Calu3 (cell line): ENCODE measurements around the gene PLAU. TPM values are rescaled to one million over a fixed set of nuclear protein-coding genes. Genes with fewer than 3 reads are reported as not detected.

Source experiments
- BruUV-seq: library from RNA; stranded (reverse); fragments of 400-500 nt; replicated peaks from 2 replicates; lab custom pipeline; 2021; lab: Mats Ljungman, UMichigan
- CTCF ChIA-PET: fragments of 300-600 bp; sonication (Branson Sonifier 250); formaldehyde crosslinking; loops from one replicate; lab custom pipeline; 2022; ENCODE audit warnings: antibody characterized with exemption; lab: Charles Lee
- DNase-seq: peaks from one replicate; pipeline ENCODE4 v3.0.0; 2022
- H3K27ac Mint-ChIP-seq: one replicate; pipeline ENCODE4 v1.8.0; 2022; ENCODE audit warnings: mixed read lengths; ENCODE audit not compliant: unreplicated experiment
- H3K27me3 Mint-ChIP-seq: one replicate; pipeline ENCODE4 v1.8.0; 2022; ENCODE audit warnings: mixed read lengths; ENCODE audit not compliant: unreplicated experiment
- H3K36me3 Mint-ChIP-seq: one replicate; pipeline ENCODE4 v1.8.0; 2022; ENCODE audit warnings: mild to moderate bottlenecking, moderate library complexity, mixed read lengths; ENCODE audit not compliant: insufficient read depth, unreplicated experiment
- H3K4me1 Mint-ChIP-seq: one replicate; pipeline ENCODE4 v1.8.0; 2022; ENCODE audit warnings: mild to moderate bottlenecking, low read depth, mixed read lengths; ENCODE audit not compliant: unreplicated experiment
- H3K4me3 Mint-ChIP-seq: one replicate; pipeline ENCODE4 v1.8.0; 2022; ENCODE audit warnings: mild to moderate bottlenecking, low read depth, moderate library complexity, mixed read lengths; ENCODE audit not compliant: unreplicated experiment
- H3K9me3 Mint-ChIP-seq: one replicate; pipeline ENCODE4 v1.8.0; 2022; ENCODE audit warnings: low read depth, mixed read lengths; ENCODE audit not compliant: unreplicated experiment
- CTCF ChIP-seq: fragments of 200-600 bp; IDR thresholded peaks from one replicate; pipeline ENCODE4 v1.8.0; 2022; ENCODE audit warnings: antibody characterized with exemption; ENCODE audit not compliant: unreplicated experiment
- intact Hi-C: fragments of 100-400 bp; cut with micrococcal nuclease; formaldehyde crosslinking; loops from one replicate; pipeline ENCODE4 v1.10.0; 2022; ENCODE audit not compliant: unreplicated experiment
- total RNA-seq: library from RNA; stranded (reverse); gene quantifications from 2 replicates; pipeline ENCODE4 v1.2.3, GENCODE V29; 2022

Gene PLAU
- total RNA-seq, 1 experiment from 2014 or later = 706 TPM

GRCh38 chr10:73884017-73884416 is 26.9 kb upstream of the PLAU start:
- Mint-ChIP-seq H3K36me3 (peaks cover 12% of the 10 kb centered on the region), H3K27ac (no peak overlapping the region), H3K4me3 (no peak overlapping the region), H3K4me1 (peaks cover 49% of the 10 kb centered on the region), H3K27me3 (no peaks in the 10 kb centered on the region), H3K9me3 (no peaks in the 10 kb centered on the region)
- intact Hi-C loops = no loop called here
- CTCF ChIA-PET = interaction anchor here (0.5 to 1.2 kb wide), 2 partner anchors 57 to 74 kb away, joined by 3 to 4 read pairs; no protein-coding TSS in a partner anchor
- no TSS peak for BruUV-seq
- no peak for TF ChIP-seq CTCF
- DNase-seq = no peak

DNA sequence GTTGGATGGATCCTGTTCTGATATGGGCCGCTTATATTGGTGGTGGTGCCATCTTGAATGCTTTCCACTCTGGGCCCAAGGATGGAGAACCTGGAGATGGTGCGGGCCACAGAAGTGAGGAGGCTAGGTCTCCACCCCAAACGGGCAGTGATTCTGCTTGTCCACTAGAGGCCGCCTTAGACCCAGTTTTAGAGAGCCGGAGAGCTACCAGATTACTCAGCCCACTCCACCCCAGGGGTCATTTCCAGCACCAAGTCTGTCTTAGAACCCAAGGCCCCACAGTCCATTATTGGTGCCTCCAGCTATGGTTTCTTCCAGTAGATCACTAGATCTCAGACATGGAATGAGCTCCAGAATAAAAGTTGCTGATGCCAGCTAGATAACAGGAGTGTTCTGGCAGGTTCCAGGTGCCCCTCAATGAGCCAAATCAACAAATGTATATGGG is 24.8 kb upstream of the PLAU start:
- H3K27me3 Mint-ChIP-seq = no peaks in the 10 kb centered on the region
- no peak overlapping the region for H3K4me3 Mint-ChIP-seq

GRCh38 chr10:73886661-73887293 is 24.2 kb upstream of the PLAU start:
- H3K27ac Mint-ChIP-seq = peak overlapping the region; percentile 95
- intact Hi-C loops = loop anchor here (1.0 to 5.0 kb wide), 5 partner anchors 46 to 195 kb away; no protein-coding TSS in a partner anchor
- TF ChIP-seq CTCF = no peak
- DNase-seq = peak; percentile 39
- H3K36me3 Mint-ChIP-seq = peaks cover 12% of the 10 kb centered on the region
- no peaks in the 10 kb centered on the region for H3K9me3 Mint-ChIP-seq
- BruUV-seq = no TSS peak
- peak overlapping the region; percentile 55 for H3K4me3 Mint-ChIP-seq
- peaks cover 47% of the 10 kb centered on the region for H3K4me1 Mint-ChIP-seq
- CTCF ChIA-PET = interaction anchor here (0.5 to 5.6 kb wide), 33 partner anchors 11 to 851 kb away, joined by 3 to 98 read pairs (median 6); partner anchors contain the start of genes PLAU and VCL
- H3K27me3 Mint-ChIP-seq = no peaks in the 10 kb centered on the region

More for the DNA sequence above, 24.8 kb upstream of the PLAU start:
- CTCF ChIA-PET = interaction anchor here (0.7 to 5.6 kb wide), 22 partner anchors 10 to 217 kb away, joined by 3 to 98 read pairs (median 6); partner anchors contain the start of genes PLAU and VCL
- H3K9me3 Mint-ChIP-seq = no peaks in the 10 kb centered on the region
- BruUV-seq = no TSS peak
- peak; percentile 86 for TF ChIP-seq CTCF
- peak overlapping the region; percentile 95 for H3K27ac Mint-ChIP-seq
- peaks cover 12% of the 10 kb centered on the region for H3K36me3 Mint-ChIP-seq
- intact Hi-C loops = loop anchor here (1.0 to 5.0 kb wide), 5 partner anchors 47 to 195 kb away; no protein-coding TSS in a partner anchor
- peak; percentile 88 for DNase-seq
- H3K4me1 Mint-ChIP-seq = peaks cover 40% of the 10 kb centered on the region

- peak; percentile 94 for DNase-seq
- CTCF ChIA-PET = interaction anchor here (0.5 to 5.6 kb wide), 26 partner anchors 8 to 851 kb away, joined by 3 to 98 read pairs (median 7); partner anchors contain the start of gene PLAU
- peaks cover 16% of the 10 kb centered on the region for H3K36me3 Mint-ChIP-seq
- H3K27me3 Mint-ChIP-seq = no peaks in the 10 kb centered on the region
- no peak for TF ChIP-seq CTCF
- peaks cover 54% of the 10 kb centered on the region for H3K4me1 Mint-ChIP-seq
- peak overlapping the region; percentile 95 for H3K27ac Mint-ChIP-seq
- BruUV-seq = no TSS peak
- no peaks in the 10 kb centered on the region for H3K9me3 Mint-ChIP-seq
- peak overlapping the region; percentile 55 for H3K4me3 Mint-ChIP-seq
- intact Hi-C loops = loop anchor here (1.0 to 5.0 kb wide), 4 partner anchors 12 to 170 kb away; no protein-coding TSS in a partner anchor
These were observed 23.5 kb upstream of the PLAU start for GRCh38 chr10:73887294-73888039.
